Gastroesophageal sphincter (tissue), 3 donors: ENCODE measurements around the gene VWA3B.

Experiments
- CTCF ChIP-seq, 4 experiments: fragments of 200-600 bp in 2 of 4; fragments of 450-650 bp in 2 of 4; sonication (generic) in 1 of 4; IDR thresholded peaks; one replicate each; pipeline ENCODE4 v1.5.1; 2017 to 2019; ENCODE audit warnings: antibody characterized with exemption in 4 of 4, mild to moderate bottlenecking in 2 of 4, moderate library complexity in 2 of 4
- EP300 ChIP-seq: sonication (generic); formaldehyde crosslinking; IDR thresholded peaks from one replicate; pipeline ENCODE4 v1.6.1; 2017; ENCODE audit warnings: antibody characterized with exemption, mild to moderate bottlenecking

DNA sequence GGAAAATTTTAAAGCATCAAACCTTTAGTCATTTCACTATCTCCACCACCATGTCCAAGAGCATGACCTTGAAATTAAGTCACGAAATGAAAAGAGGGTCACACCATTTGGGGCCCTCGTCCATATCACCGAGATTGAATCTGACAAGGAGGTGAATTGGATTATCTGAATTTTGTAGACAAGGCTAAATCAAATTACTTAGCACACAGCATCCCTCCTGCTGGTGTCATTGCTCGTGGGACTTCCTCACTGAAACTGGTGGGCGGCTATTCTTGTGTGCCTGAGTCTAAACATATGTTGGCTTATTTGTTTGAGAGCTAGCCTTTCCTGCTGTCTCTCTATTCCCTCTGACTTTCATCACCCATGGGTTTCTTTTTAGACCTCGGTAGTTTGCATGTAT, 194.6 kb downstream of the VWA3B start:
- TF ChIP-seq CTCF (IDR thresholded peaks at IDR 0.05) (no peak), EP300 (no peak)
